ENCODE measurements around the gene TBX15.

GRCh38 chr1:119005724-119006405 lies 17.7 kb upstream of the TBX15 start:
- TF ChIP-seq EZH2 (IDR thresholded peaks at IDR 0.05; ENCODE audit: low read depth, unreplicated experiment) (peak; percentile 90), REST (IDR thresholded peaks at IDR 0.05; ENCODE audit: unreplicated experiment) (no peak), POLR2AphosphoS5 (IDR thresholded peaks at IDR 0.05; ENCODE audit: low read depth) (no peak), CTCF (conservative IDR thresholded peaks at IDR 0.05; ENCODE audit: low read depth in 2 of 2) (no peak), CREB1 (CRISPR knock-in tag; IDR thresholded peaks at IDR 0.05; ENCODE audit: low read depth) (no peak), EZH2phosphoT487 (IDR thresholded peaks at IDR 0.05; ENCODE audit: unreplicated experiment) (peak; percentile 16)

Data from GM23338 (cell line).